MG63 (cell line): Measurements from ENCODE around the gene CRYBG3. TPM values are rescaled to one million over a fixed set of nuclear protein-coding genes. Genes with fewer than 3 reads are reported as not detected.

Experiments used
- DNase-seq: peaks from one replicate; pipeline ENCODE4 v3.0.0-alpha.2; 2020
- H3K27me3 ChIP-seq: fragments of 250-450 bp; sonication (Bioruptor Pico); 2 replicates; pipeline ENCODE4 v1.5.1; 2020; ENCODE audit warnings: mild to moderate bottlenecking, moderate library complexity
- H3K36me3 ChIP-seq: fragments of 250-450 bp; sonication (Bioruptor Pico); 2 replicates; pipeline ENCODE4 v1.5.1; 2020; ENCODE audit warnings: mild to moderate bottlenecking, moderate library complexity
- H3K4me3 ChIP-seq: fragments of 250-450 bp; sonication (Bioruptor Pico); 2 replicates; pipeline ENCODE4 v1.5.1; 2020; ENCODE audit warnings: mild to moderate bottlenecking, moderate library complexity
- H3K9me3 ChIP-seq: fragments of 250-450 bp; sonication (Bioruptor Pico); 2 replicates; pipeline ENCODE4 v1.5.1; 2020; ENCODE audit warnings: mild to moderate bottlenecking, moderate library complexity
- total RNA-seq: library from RNA; depleted of rRNA; stranded (reverse); fragments of >200 nt; shearing (Covaris generic); gene quantifications from 2 replicates; pipeline ENCODE4 v1.2.3, GENCODE V29; 2014; ENCODE audit warnings: low replicate concordance; rRNA removed

CRYBG3 gene
- 5.1 and 6.5 TPM in 2 replicates for total RNA-seq

DNA sequence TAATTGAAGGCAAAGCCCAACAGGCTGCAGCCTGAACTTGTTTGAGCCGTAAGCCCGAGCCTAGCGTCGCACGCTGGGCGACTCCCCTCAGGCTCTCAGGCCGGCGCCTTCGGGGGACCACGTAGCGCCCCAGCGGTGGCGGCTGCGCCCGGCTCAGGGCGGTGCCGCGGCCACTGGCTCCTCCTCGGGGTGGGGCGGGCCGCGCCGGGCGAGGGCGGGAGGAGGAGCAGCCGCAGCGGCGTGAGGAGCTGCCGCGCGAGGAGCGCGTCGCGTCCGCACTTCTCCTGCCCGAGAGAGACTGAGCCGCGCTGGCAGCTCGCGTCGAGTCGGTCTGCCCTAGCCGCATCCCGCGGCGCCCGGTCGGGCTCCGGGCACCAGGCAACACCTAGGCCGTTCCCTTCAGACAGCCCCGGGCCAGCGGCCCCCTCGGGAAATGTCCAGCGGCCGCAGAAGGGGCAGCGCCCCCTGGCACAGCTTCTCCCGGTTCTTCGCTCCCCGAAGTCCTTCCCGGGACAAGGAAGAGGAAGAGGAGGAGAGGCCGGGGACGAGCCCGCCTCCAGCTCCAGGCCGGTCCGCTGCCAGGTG is at the start of gene CRYBG3:
Gene CRYBG3 (plus strand): TSS at position 238 of the 585 bp plus-strand sequence. CDS start 196 bp downstream, at position 434.
- peak within 1 kb of the TSS; percentile 97 for H3K4me3 ChIP-seq
- H3K9me3 ChIP-seq: no peaks in the 10 kb centered on the region
- no peaks in the 10 kb centered on the region for H3K27me3 ChIP-seq
- peak; percentile 88 for DNase-seq
- no peaks in the 10 kb centered on the region for H3K36me3 ChIP-seq

DNA sequence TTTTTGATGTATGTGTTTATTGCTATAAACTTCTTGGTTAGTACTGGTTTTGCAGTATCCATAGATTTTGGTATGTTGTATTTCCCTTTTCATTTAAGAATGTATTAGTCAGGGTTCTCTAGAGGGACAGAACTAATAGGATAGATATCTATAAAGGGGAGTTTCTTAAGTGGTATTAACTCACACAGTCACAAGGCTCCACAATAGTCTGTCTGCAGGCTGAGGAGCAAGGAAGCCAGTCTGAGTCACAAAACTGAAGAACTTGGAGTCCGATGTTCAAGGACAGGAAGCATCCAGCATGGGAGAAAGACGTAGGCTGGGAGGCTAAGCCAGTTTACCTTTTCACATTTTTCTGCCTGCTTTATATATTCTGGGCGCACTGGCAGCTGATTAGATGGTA is 48.9 kb upstream of the CRYBG3 start:
- Histone ChIP-seq H3K36me3 (peaks cover 4% of the 10 kb centered on the region), H3K4me3 (no peak overlapping the region), H3K27me3 (no peaks in the 10 kb centered on the region), H3K9me3 (peaks cover 2% of the 10 kb centered on the region; the same call in 1 of the 2 replicates)
- no peak for DNase-seq

DNA sequence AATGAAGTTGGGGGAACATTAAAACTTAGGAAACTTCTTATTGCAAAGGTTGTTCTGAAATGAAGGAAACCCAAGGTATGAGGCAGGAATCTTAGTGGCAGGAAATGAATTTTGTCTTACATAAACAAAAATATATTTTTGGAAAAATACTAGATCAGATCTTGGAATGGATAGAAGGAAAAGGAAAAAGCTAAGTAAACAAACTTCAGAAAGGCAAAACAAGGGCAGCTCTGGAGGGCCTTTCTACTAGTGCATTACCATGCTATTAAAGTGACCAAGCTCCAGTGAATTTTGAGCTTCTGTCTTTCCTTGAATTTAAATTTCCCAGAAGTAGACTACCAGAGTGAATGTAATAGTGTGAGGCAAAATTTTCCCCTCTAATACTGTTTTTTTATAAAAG is 43.7 kb upstream of the CRYBG3 start:
- Histone ChIP-seq H3K27me3 (no peaks in the 10 kb centered on the region), H3K4me3 (no peak overlapping the region), H3K36me3 (no peaks in the 10 kb centered on the region), H3K9me3 (no peaks in the 10 kb centered on the region)
- DNase-seq: no peak

DNA sequence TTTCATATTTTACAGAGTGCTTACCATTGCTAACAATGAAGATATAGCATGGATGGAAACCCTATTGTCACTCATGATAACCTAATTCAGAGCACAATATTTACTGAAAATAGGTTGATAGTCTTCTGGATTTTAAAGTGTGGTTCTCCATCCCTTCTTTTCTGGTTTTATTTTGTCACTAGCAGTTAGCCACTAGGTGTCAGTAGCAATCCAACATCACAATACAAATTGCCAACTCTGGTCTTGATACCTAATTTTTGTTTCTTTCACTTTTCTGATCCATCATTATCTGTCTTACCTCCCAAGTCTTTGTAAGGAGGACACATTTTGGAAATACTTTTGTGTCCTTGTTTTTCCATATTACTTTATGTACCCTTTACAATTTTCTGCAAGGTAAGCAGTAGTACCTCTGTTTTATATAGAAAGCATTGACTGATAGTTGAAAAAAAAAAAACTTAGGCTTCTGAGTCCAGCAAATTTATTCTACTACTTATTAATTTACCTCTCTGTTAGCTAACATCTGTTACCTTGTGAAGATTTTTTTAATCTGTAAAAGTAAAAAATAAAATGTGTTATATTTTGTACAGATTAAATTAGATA is 28.3 kb upstream of the CRYBG3 start:
- no peaks in the 10 kb centered on the region for H3K9me3 ChIP-seq
- DNase-seq: no peak
- H3K4me3 ChIP-seq: no peak overlapping the region
- no peaks in the 10 kb centered on the region for H3K36me3 ChIP-seq
- H3K27me3 ChIP-seq: no peaks in the 10 kb centered on the region

DNA sequence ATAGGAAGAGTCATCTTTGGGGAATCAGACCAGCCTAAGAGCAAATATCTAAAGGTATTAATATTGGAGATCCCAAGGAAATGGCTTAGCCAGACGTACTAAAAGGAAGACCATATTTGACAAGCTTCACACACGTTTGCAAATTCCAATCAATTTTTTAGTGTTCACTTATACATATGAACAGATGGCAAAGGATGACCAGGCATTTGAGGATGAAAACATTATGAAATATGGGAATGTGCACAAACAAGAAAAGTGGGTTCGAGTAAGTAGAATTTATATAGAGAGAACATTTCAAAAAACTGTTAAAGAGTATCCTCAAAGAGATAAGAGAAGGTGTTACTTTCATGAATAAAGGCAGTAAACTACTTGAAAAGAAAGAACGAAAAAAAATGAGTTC is 25.9 kb upstream of the CRYBG3 start:
- DNase-seq: no peak

DNA sequence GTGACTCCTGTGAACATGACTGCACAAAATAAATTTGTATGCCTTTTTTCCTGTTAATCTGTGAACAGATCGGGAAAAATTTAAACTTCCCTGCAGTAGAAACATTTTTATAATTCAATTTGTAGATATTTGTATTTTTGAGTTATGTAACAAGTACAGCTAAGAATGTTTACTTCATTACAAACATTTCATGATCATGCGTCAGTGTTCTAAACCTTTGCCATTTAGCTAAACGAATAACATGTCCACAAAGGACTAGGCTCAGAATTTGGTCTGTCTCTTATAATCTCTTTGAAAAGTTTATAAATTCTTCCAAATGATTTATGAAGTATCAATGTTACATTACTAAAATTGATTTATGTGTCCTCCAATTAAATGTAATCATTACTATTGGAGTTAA is 17.3 kb upstream of the CRYBG3 start:
- no peak for DNase-seq
- no peaks in the 10 kb centered on the region for H3K36me3 ChIP-seq
- no peaks in the 10 kb centered on the region for H3K9me3 ChIP-seq
- H3K27me3 ChIP-seq: no peaks in the 10 kb centered on the region
- H3K4me3 ChIP-seq: no peak overlapping the region

More for the DNA sequence above, 25.9 kb upstream of the CRYBG3 start:
- Histone ChIP-seq H3K4me3 (no peak overlapping the region), H3K36me3 (no peaks in the 10 kb centered on the region), H3K27me3 (no peaks in the 10 kb centered on the region), H3K9me3 (no peaks in the 10 kb centered on the region)

DNA sequence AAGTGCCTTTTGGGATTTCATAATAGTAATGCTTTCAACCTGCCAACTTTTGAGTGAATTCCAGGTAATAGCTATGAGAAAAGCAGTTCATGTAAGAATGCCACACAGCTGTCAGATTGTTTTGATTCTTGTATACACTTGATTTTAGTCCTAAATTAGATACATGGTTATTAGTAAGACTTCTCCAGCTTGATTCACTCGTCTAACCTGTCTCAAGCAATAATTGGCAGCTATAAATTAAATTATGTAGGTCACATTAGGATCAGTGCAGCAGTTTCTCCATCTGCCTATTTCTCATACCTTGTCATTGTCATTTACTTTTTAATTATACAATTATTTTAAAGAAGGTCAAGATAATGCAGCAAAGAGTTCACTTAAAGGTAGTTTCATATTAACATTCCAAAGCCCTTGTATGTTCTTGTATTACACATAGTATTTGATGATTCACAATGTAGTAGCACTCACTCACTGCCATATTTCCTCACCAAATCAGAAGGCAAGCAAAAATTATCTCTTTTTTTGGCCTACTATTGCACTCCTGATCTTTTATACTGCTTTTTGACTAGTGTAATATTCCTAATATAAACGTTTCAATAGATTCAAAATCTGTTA is 10.9 kb upstream of the CRYBG3 start:
- Histone ChIP-seq H3K27me3 (no peaks in the 10 kb centered on the region), H3K4me3 (no peak overlapping the region), H3K36me3 (no peaks in the 10 kb centered on the region), H3K9me3 (no peaks in the 10 kb centered on the region)
- DNase-seq: no peak

DNA sequence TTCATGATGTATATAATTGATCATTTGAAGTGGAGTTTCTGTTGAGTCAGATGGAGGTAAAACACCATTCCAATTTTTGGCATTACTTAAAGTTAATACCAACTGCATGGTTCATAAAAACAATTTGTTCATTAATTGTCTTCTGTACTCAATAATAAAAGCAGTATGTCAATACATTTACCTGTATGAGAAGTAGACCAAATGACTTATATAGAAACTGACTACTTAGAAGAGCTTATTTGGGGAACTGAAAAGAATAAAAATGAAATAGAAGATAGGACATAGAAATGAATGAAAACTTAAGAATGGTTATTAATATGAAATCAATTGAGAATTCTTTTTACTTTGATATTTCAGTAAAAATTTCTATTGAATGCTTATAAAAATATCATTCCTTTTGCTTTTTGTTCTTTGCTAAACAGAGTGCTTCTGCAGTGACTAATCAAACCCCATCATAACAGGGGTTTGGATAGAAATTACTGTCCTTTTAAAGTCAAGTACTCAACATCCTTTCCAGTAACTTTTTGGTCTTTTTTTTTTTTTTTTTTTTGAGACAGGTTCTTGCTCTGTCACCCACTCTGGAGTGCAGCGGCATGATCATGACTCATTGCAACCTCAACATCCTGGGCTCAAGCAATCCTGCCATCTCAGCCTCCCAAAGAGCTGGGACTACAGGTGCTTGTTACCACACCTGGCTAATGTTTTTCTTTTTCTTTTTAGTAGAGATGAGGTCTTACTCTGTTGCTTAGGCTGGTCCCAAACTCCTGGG is 6.5 kb upstream of the CRYBG3 start:
- no peaks in the 10 kb centered on the region for H3K27me3 ChIP-seq
- no peak for DNase-seq

DNA sequence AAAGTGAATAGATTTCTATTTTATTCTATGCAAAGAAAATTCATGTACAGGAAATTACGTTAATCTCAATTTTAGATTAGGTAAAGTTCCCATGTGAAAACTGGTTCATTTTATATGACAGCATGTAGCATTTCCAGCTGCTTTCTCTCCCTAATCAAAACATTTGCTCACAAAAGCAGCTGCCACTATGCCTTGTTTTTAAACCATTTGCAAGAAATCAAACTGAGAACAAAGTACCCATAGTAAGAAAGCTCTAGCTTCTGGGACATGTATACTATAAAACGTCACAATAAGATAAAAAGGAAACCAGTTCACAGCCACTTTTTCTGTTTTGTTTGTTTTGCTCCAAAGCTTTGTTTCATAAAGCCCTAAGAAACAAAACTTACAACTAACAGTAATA is 5.0 kb upstream of the CRYBG3 start:
- Histone ChIP-seq H3K36me3 (no peaks in the 10 kb centered on the region), H3K9me3 (no peaks in the 10 kb centered on the region), H3K27me3 (no peaks in the 10 kb centered on the region), H3K4me3 (no peak overlapping the region)
- DNase-seq: no peak

More for the DNA sequence above, 6.5 kb upstream of the CRYBG3 start:
- no peaks in the 10 kb centered on the region for H3K9me3 ChIP-seq
- no peaks in the 10 kb centered on the region for H3K36me3 ChIP-seq
- H3K4me3 ChIP-seq: no peak overlapping the region

DNA sequence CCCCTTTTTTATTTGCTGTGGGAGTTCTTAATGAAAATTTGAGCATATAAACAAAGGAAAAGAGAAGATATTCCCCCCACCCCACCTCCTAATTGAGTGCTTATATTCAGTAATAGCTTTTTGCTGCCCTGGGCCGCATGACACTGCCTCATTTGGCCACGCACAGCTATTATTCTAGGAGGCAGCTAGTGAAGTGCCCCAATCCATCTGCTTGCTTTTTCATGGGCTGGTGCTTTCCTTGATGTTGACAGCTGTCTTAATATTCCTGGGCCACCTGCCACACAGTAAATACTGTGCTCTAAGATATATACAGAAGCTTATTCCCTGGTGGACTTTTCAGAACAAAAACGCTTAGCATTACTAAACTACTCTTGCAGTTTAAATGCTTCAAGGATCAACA is 3.8 kb upstream of the CRYBG3 start:
- H3K27me3 ChIP-seq: no peaks in the 10 kb centered on the region
- H3K36me3 ChIP-seq: no peaks in the 10 kb centered on the region
- H3K9me3 ChIP-seq: no peaks in the 10 kb centered on the region
- H3K4me3 ChIP-seq: no peak overlapping the region
- DNase-seq: no peak

DNA sequence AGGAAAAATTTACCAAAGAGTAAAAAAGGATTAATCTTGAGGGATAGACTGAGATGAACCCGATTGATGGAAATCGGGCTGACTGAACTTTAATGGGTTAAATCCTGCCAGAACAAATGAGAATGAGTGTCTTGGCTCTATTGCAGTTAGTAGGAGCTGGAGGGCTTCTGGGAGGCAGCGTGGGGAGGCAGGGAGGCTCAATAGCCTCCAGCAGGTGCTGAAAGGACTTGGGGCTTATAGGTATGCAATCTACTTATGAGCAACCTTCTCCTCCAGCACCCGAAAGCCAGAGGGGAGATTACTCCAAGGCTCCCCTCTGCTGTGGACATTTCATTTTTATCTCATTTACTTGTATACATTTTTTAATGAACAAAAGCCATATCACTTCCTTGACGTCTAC is 1.0 kb upstream of the CRYBG3 start:
- Histone ChIP-seq H3K9me3 (no peaks in the 10 kb centered on the region), H3K27me3 (no peaks in the 10 kb centered on the region), H3K36me3 (no peaks in the 10 kb centered on the region), H3K4me3 (peak overlapping the region; percentile 97)
- no peak for DNase-seq

DNA sequence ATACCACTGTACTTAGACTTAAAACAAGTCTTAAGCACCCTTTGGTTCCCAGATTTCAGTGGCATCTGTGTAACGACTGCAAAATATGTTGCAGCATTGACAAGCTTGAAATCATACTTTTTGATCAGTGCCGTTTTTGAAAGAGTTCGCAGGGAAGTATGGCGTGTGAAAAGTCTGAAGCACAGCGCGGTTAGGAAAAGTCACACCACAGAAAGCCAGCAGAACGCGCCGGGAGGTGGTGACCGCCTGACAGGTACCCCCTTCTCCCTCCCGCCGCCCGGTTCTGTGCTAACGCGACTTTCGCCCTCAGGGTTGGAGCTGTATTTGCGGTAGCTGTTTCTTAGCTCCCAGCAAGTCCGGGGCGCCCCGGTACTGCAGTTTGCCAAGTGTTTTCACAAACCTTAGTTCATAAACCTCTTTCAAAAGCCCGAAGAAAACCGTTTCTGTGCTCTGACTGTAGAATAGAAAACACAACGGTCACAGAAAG is 481 bp upstream of the CRYBG3 start:
- peak overlapping the region; percentile 97 for H3K4me3 ChIP-seq
- DNase-seq: peak; percentile 59
- H3K36me3 ChIP-seq: no peaks in the 10 kb centered on the region

DNA sequence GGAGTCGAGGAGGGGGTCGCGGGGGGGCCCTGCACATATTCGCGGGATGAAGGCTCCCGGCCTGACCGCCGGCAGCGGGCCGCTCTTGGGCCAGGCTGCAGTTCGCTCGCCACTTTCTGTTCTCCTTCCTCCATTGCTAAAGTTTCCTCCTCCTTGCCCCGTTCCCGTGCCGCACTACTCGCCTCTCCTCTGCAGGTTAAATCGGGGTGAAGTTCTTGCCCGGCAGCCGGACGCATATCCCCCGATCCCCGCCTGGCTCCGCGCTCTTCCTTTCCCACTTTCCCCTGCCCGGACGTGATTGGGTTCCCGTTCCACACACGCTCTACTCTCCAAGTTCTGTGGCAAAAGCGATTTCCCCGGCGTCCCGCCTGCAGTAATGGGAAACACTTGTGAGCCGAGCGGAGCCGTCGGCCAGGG is 556 bp downstream of the CRYBG3 start:
- peak; percentile 68 for DNase-seq
- no peaks in the 10 kb centered on the region for H3K27me3 ChIP-seq
- no peaks in the 10 kb centered on the region for H3K36me3 ChIP-seq
- no peaks in the 10 kb centered on the region for H3K9me3 ChIP-seq
- peak overlapping the region; percentile 97 for H3K4me3 ChIP-seq

More for the DNA sequence above, 481 bp upstream of the CRYBG3 start:
- Histone ChIP-seq H3K27me3 (no peaks in the 10 kb centered on the region), H3K9me3 (no peaks in the 10 kb centered on the region)

DNA sequence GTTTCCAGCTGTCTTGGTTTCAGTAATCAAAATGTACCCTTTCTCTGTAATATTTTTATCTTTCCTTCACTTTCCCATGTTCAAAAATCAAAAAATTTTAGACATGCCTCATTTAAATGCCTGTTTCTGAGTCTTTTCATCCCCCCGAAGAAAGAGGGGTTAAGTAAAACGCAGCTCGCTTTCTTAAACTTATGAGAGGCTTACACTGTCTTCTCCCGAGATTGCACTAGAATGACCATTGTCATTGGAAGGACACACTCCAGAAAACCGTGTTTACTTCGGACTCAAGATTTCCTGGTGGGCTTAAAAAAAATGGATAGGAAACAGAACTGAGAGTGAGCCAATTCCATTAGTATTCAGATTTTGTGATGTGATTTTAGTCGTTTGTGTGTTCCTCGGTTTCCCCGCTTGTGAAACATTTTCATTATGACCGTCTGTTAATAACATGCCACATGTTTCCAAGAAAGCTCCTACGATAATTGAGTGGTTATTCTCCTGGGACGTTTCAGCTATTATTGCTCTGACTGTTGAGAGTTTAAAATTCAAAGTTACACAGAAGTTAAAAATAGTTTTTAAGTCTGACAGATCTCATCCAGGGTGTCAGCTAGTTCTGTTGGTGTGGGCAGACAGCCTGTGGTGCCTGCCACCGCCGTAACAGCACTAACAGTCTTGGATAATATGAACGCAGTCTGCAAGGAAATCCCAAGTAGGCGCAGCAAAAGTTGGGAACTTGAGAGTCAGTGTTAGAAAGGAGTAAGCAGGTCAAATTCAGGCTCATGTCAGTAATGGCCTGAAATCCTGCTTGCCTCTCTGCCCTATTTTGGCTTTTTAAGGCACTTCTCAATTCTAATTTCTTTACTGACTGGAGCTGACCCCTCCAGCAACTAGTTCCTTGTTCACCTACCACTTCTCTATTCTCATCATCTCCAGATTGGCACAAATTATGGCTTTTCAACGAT is 1.5 kb downstream of the CRYBG3 start:
- no peak for DNase-seq
- H3K9me3 ChIP-seq: no peaks in the 10 kb centered on the region
- no peaks in the 10 kb centered on the region for H3K36me3 ChIP-seq
- H3K4me3 ChIP-seq: peak overlapping the region; percentile 97
- no peaks in the 10 kb centered on the region for H3K27me3 ChIP-seq

DNA sequence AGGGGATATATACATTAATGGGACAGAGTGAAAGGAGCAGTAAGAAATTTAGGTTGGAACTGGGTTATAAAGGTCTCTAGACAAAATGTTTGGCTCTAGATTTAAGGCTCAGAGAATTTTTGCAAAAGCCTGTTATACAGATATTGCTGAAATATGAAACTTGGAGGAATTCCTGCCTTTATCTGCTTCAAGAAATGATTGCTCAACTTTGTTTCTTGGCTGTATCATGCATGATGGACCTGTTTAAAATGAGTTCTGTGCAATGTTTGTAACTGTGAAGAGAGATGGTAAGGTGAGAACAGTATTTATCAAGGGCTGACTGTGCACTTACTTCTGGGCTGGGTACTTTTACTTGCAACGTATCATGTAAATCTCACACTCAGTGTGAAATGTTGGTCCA is 3.3 kb downstream of the CRYBG3 start:
- H3K36me3 ChIP-seq: no peaks in the 10 kb centered on the region
- no peaks in the 10 kb centered on the region for H3K9me3 ChIP-seq
- H3K4me3 ChIP-seq: no peak overlapping the region
- no peak for DNase-seq
- no peaks in the 10 kb centered on the region for H3K27me3 ChIP-seq
